ENCODE measurements around the gene APRT. TPM values are rescaled to one million over a fixed set of nuclear protein-coding genes. Genes with fewer than 3 reads are reported as not detected.

Gene APRT
- total RNA-seq, 1 donor from 2014 or later, result 87.8 TPM

GRCh38 chr16:88846088-88846487 lies 34.4 kb upstream of the APRT start:
- Histone ChIP-seq H3K36me3 (peaks cover 39% of the 10 kb centered on the region), H3K4me3 (no peak overlapping the region), H3K4me1 (no peaks in the 10 kb centered on the region), H3K9me3 (no peaks in the 10 kb centered on the region), H3K27me3 (ENCODE audit: low read depth) (no peaks in the 10 kb centered on the region), H3K27ac (no peak overlapping the region)
- intact Hi-C loops (cut with DNase I), result no loop called here
- no peak for TF ChIP-seq CTCF (IDR thresholded peaks at IDR 0.05)
- ATAC-seq (peak; percentile 59 to 60), DNase-seq (peak; percentile 71)

GRCh38 chr16:88844419-88845036 lies 32.8 kb upstream of the APRT start:
- Histone ChIP-seq H3K27me3 (ENCODE audit: low read depth) (no peaks in the 10 kb centered on the region), H3K9me3 (no peaks in the 10 kb centered on the region), H3K36me3 (peaks cover 41% of the 10 kb centered on the region), H3K4me3 (no peak overlapping the region), H3K27ac (no peak overlapping the region), H3K4me1 (no peaks in the 10 kb centered on the region)
- no peak for TF ChIP-seq CTCF (IDR thresholded peaks at IDR 0.05)
- DNase-seq, result no peak
- intact Hi-C loops (cut with DNase I), result no loop called here
- ATAC-seq, result no peak

- intact Hi-C loops (cut with DNase I), result no loop called here
- no peak for TF ChIP-seq CTCF (IDR thresholded peaks at IDR 0.05)
- no peak for ATAC-seq
- H3K9me3 ChIP-seq, result no peaks in the 10 kb centered on the region
- H3K4me1 ChIP-seq, result no peaks in the 10 kb centered on the region
- H3K27me3 ChIP-seq (ENCODE audit: low read depth), result no peaks in the 10 kb centered on the region
- no peak overlapping the region for H3K27ac ChIP-seq
- DNase-seq, result no peak
- H3K36me3 ChIP-seq, result peaks cover 50% of the 10 kb centered on the region
- no peak overlapping the region for H3K4me3 ChIP-seq
Observed at GRCh38 chr16:88843256-88843655, 31.5 kb upstream of the APRT start.

GRCh38 chr16:88842806-88843205 lies 31.1 kb upstream of the APRT start:
- no peak overlapping the region for H3K4me3 ChIP-seq
- intact Hi-C loops (cut with DNase I), result no loop called here
- ATAC-seq (no peak), DNase-seq (no peak)
- no peak for TF ChIP-seq CTCF (IDR thresholded peaks at IDR 0.05)
- no peak overlapping the region for H3K27ac ChIP-seq
- no peaks in the 10 kb centered on the region for H3K27me3 ChIP-seq (ENCODE audit: low read depth)
- no peaks in the 10 kb centered on the region for H3K9me3 ChIP-seq
- H3K4me1 ChIP-seq, result no peaks in the 10 kb centered on the region
- H3K36me3 ChIP-seq, result peaks cover 51% of the 10 kb centered on the region

GRCh38 chr16:88842308-88842756 lies 30.6 kb upstream of the APRT start:
- ATAC-seq (no peak), DNase-seq (no peak)
- Histone ChIP-seq H3K27me3 (ENCODE audit: low read depth) (no peaks in the 10 kb centered on the region), H3K4me1 (no peaks in the 10 kb centered on the region), H3K36me3 (peaks cover 46% of the 10 kb centered on the region), H3K4me3 (no peak overlapping the region), H3K9me3 (no peaks in the 10 kb centered on the region), H3K27ac (no peak overlapping the region)
- no peak for TF ChIP-seq CTCF (IDR thresholded peaks at IDR 0.05)
- intact Hi-C loops (cut with DNase I), result no loop called here
